ENCODE measurements around the gene TTYH3.

Gene TTYH3

DNA sequence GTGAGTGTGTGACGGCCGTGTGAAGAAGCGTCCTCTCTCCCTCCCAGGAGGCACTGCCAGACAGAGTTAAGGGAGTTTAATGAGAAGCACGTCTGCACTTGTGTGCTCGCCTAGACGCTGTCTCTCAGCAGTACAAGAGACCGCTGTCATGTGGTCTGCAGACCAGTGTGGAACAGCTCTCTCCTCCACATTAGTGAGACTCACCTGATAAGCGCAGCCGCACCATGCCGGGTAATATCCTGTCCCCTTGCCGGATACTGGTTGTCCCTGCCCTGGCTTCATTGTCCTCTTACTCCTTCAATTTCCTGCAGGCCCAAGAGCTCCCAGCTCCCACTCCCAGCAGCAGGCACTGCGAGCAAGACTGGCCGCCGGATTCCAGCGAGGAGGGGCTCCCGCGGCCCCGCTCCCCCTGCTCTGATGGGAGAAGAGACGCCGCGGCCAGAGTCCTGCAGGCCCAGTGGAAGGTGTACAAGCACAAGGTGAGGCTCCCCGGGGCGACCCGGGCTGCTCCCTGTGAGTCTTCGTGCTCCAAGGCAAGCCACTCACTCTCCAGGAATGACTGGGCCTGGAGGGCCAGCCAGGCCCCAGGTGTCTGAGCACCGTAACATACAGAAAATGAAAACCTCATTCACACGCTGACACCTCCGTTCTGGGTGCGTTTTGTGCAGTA, 33.5 kb upstream of the TTYH3 start:
- peak in 1 of 2 donors; percentile 62 for DNase-seq
- no peaks in the 10 kb centered on the region for H3K9me3 ChIP-seq
- TF ChIP-seq, protein P1, sequence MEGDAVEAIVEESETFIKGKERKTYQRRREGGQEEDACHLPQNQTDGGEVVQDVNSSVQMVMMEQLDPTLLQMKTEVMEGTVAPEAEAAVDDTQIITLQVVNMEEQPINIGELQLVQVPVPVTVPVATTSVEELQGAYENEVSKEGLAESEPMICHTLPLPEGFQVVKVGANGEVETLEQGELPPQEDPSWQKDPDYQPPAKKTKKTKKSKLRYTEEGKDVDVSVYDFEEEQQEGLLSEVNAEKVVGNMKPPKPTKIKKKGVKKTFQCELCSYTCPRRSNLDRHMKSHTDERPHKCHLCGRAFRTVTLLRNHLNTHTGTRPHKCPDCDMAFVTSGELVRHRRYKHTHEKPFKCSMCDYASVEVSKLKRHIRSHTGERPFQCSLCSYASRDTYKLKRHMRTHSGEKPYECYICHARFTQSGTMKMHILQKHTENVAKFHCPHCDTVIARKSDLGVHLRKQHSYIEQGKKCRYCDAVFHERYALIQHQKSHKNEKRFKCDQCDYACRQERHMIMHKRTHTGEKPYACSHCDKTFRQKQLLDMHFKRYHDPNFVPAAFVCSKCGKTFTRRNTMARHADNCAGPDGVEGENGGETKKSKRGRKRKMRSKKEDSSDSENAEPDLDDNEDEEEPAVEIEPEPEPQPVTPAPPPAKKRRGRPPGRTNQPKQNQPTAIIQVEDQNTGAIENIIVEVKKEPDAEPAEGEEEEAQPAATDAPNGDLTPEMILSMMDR (IDR thresholded peaks at IDR 0.05) = no peak
- no peak overlapping the region for H3K27ac ChIP-seq
- peaks cover 12 to 93% (median 46%) of the 10 kb centered on the region in 3 donors for H3K36me3 ChIP-seq
- no peaks in the 10 kb centered on the region for H3K4me1 ChIP-seq
- intact Hi-C loops (cut with DNase I; ENCODE audit: low total_unique reads) = loop anchor here (5.0 kb wide), 1 partner anchor 49 kb away; no protein-coding TSS in a partner anchor
- H3K27me3 ChIP-seq = no peaks in the 10 kb centered on the region
- no peak overlapping the region for H3K4me3 ChIP-seq

DNA sequence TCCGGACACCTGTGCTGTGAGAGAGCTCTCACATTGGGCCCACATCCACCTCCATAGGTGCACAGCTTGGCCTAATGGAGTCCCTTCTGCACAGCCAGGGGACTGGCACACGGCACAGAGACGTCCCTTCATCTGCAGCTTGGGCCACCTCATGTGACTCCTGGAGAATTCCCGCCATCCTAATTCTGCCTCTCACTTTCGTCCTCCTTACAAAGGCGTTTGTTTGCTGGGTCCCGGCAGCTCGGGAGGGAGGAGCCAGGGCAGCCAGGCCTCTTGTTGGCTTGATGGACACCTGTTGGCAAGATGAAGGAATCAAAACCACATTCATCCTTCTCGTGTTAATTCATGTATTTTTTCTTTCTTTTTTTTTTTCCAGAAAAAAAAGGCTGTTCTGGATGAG, 30.7 kb upstream of the TTYH3 start:
- no peak for DNase-seq
- Histone ChIP-seq H3K36me3 (peaks cover 0 to 82% (median 23%) of the 10 kb centered on the region in 3 donors), H3K27ac (no peak overlapping the region), H3K4me3 (no peak overlapping the region), H3K4me1 (no peaks in the 10 kb centered on the region), H3K27me3 (no peaks in the 10 kb centered on the region), H3K9me3 (no peaks in the 10 kb centered on the region)
- TF ChIP-seq, protein P1 (IDR thresholded peaks at IDR 0.05) = no peak
- intact Hi-C loops (cut with DNase I; ENCODE audit: low total_unique reads) = no loop called here

DNA sequence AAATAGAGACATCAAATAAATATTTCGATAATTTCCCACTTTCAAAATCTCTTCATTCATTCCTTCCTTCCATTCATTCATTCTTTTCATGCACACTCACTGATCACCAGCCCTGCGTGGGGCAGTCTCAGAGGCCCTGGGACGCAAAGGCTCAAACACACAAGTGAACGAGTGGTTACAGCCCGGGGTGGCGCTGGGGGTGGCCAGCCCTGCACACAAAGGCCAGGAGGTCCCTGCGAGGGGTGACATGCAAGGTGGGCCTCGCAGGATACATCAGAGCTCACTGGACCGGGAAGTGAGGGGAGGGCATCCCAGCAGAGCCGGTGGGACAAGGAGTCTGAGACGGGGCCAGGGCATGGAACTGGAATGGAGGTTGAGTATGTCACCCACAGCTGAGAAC, 29.9 kb upstream of the TTYH3 start:
- Histone ChIP-seq H3K27me3 (no peaks in the 10 kb centered on the region), H3K9me3 (no peaks in the 10 kb centered on the region), H3K36me3 (peaks cover 0 to 88% (median 23%) of the 10 kb centered on the region in 3 donors), H3K4me3 (no peak overlapping the region), H3K4me1 (peaks cover 0 to 7% (median 6%) of the 10 kb centered on the region in 4 donors), H3K27ac (no peak overlapping the region)
- intact Hi-C loops (cut with DNase I; ENCODE audit: low total_unique reads) = no loop called here
- peak in 1 of 2 donors; percentile 62 for DNase-seq
- TF ChIP-seq, protein P1 (IDR thresholded peaks at IDR 0.05) = no peak

DNA sequence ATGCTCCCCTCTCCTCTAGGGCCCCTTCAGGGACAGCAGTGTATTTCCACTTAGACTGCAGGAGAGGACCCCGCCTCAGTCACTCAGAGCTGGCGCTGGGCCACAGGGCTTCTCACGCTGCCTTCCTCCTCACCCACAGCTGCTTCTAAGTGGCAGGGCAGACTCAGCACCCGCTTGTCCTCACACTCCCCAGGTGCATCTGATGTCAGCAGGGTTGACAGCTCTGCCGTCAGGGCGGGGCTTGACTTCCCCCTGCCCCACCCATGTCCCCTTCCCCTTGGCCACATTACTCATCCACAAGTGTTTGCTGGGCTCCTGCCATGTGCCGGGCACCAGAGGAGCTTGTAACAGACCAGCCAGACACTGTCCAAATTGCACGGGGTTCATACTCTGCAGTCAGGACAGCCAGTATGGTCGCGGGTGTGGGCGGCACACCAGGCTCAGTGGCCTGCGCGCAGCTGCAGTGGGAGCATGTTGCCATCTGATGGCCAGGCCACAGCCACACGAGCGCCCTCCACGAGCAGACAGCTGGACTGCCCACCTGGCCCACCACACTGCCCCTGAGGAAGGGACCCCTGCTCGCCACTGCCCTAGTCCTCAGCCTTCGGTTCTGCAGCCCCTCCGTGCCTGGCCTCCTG, 29.3 kb upstream of the TTYH3 start:
- intact Hi-C loops (cut with DNase I; ENCODE audit: low total_unique reads) = no loop called here
- no peak overlapping the region for H3K27ac ChIP-seq

DNA sequence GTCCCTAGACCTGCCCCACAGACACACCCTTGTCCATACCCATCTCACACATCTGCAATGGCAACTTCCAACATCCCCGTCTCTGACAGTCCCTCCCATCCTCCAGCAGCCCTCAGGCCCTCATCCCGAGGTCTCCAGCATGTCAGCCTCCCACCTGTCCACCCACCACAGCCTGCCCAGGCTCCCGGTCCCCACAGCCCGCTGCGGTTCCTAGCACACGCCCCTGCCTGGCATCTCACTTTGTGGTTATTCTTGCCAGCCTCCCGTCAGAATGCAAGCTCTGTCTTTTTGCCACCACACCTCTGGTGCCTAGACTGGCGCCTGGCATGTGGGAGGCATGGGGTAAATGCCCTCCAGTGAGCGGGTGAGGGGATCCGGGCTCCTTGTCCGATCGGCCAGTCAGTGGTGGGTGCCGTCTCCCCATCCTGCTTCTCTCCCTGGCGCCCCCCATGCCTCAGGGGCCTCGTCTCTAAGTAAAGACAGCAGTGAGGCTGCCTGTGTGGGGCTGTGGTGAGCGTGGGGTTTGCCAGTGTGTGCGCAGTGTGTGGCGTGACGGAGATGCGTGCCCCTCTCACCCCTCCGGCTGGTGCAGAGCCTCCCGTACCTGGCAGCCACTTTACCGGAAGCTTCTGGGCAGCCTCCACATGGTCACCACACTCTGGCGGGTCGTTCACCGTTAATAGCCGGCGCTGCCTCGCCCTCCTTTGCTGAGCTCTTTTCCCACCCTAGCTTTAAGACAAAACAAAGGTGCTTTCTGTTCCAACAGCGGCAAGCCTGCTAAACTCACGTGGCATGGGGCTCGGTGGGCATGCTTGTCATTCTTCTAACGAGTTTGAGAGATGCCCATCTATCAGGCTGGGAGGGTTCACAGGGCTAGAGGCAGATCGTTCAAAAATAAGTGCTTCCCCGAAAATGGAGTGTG, 28.5 kb upstream of the TTYH3 start:
- no peaks in the 10 kb centered on the region for H3K9me3 ChIP-seq
- H3K27me3 ChIP-seq = no peaks in the 10 kb centered on the region
- H3K27ac ChIP-seq = no peak overlapping the region
- intact Hi-C loops (cut with DNase I; ENCODE audit: low total_unique reads) = no loop called here
- H3K4me3 ChIP-seq = no peak overlapping the region
- peaks cover 0 to 20% (median 18%) of the 10 kb centered on the region in 4 donors for H3K4me1 ChIP-seq
- TF ChIP-seq, protein P1 (IDR thresholded peaks at IDR 0.05) = no peak
- DNase-seq = no peak
- peaks cover 0 to 82% (median 16%) of the 10 kb centered on the region in 3 donors for H3K36me3 ChIP-seq

More for the DNA sequence above, 29.3 kb upstream of the TTYH3 start:
- H3K9me3 ChIP-seq = no peaks in the 10 kb centered on the region
- H3K36me3 ChIP-seq = peaks cover 0 to 88% (median 23%) of the 10 kb centered on the region in 3 donors
- no peak overlapping the region for H3K4me3 ChIP-seq
- peaks cover 0 to 13% (median 13%) of the 10 kb centered on the region in 4 donors for H3K4me1 ChIP-seq
- TF ChIP-seq, protein P1 (IDR thresholded peaks at IDR 0.05) = no peak
- DNase-seq = peak in 1 of 2 donors; percentile 64
- no peaks in the 10 kb centered on the region for H3K27me3 ChIP-seq
